Progenitor cell of endocrine pancreas (in vitro differentiated cells): Measurements from ENCODE around the gene SHISAL1. TPM values are rescaled to one million over a fixed set of nuclear protein-coding genes. Genes with fewer than 3 reads are reported as not detected.
A peak's percentile ranks its signal among the peaks of the same experiment; 100 is the strongest.

Source experiments
- DNase-seq: peaks from one replicate; pipeline ENCODE4 v3.0.0; 2021; ENCODE audit warnings: low spot score; ENCODE audit not compliant: unreplicated experiment
- H3K27ac Mint-ChIP-seq: 2 replicates; pipeline ENCODE4 v1.8.0; 2021; ENCODE audit warnings: mild to moderate bottlenecking, moderate library complexity, mixed read lengths
- H3K27me3 Mint-ChIP-seq: 2 replicates; pipeline ENCODE4 v1.8.0; 2021; ENCODE audit warnings: mixed read lengths
- H3K36me3 Mint-ChIP-seq: 2 replicates; pipeline ENCODE4 v1.8.0; 2022; ENCODE audit warnings: mixed read lengths; ENCODE audit not compliant: insufficient read depth
- H3K4me1 Mint-ChIP-seq: 2 replicates; pipeline ENCODE4 v1.8.0; 2021; ENCODE audit warnings: low read depth, mixed read lengths
- H3K4me3 Mint-ChIP-seq: 2 replicates; pipeline ENCODE4 v1.8.0; 2021; ENCODE audit warnings: low read depth, mild to moderate bottlenecking, moderate library complexity, mixed read lengths
- H3K9me3 Mint-ChIP-seq: 2 replicates; pipeline ENCODE4 v1.8.0; 2021; ENCODE audit warnings: low read depth, mixed read lengths
- CTCF ChIP-seq: fragments of 200-600 bp; sonication (generic); IDR thresholded peaks from one replicate; pipeline ENCODE4 v1.5.0; 2021; ENCODE audit warnings: antibody characterized with exemption, mild to moderate bottlenecking; ENCODE audit not compliant: unreplicated experiment
- total RNA-seq: library from RNA; stranded (reverse); gene quantifications from 2 replicates; pipeline ENCODE4 v1.2.1, GENCODE V29; 2021

Gene SHISAL1
- total RNA-seq, 1 donor from 2014 or later: 0.46 TPM

GRCh38 chr22:44293034-44293433 lies 19.7 kb downstream of the SHISAL1 start:
- Mint-ChIP-seq H3K27ac (no peak overlapping the region), H3K4me1 (peaks cover 1% of the 10 kb centered on the region), H3K36me3 (peaks cover 2% of the 10 kb centered on the region), H3K27me3 (peaks cover 12% of the 10 kb centered on the region), H3K4me3 (no peak overlapping the region), H3K9me3 (peaks cover 14% of the 10 kb centered on the region)
- TF ChIP-seq CTCF: no peak
- DNase-seq: no peak

GRCh38 chr22:44292521-44292920 lies 20.2 kb downstream of the SHISAL1 start:
- H3K4me1 Mint-ChIP-seq: peaks cover 1% of the 10 kb centered on the region
- H3K27ac Mint-ChIP-seq: no peak overlapping the region
- H3K9me3 Mint-ChIP-seq: peaks cover 14% of the 10 kb centered on the region
- H3K4me3 Mint-ChIP-seq: no peak overlapping the region
- TF ChIP-seq CTCF: no peak
- DNase-seq: no peak
- peaks cover 2% of the 10 kb centered on the region for H3K36me3 Mint-ChIP-seq
- H3K27me3 Mint-ChIP-seq: peaks cover 12% of the 10 kb centered on the region

- Mint-ChIP-seq H3K9me3 (peaks cover 14% of the 10 kb centered on the region), H3K36me3 (peaks cover 2% of the 10 kb centered on the region), H3K4me1 (peaks cover 1% of the 10 kb centered on the region), H3K27ac (peak overlapping the region; percentile 78), H3K27me3 (peaks cover 12% of the 10 kb centered on the region), H3K4me3 (no peak overlapping the region)
- DNase-seq: no peak
- no peak for TF ChIP-seq CTCF
These were observed 20.9 kb downstream of the SHISAL1 start for GRCh38 chr22:44291674-44292360.

GRCh38 chr22:44291265-44291664 lies 21.5 kb downstream of the SHISAL1 start:
- Mint-ChIP-seq H3K27me3 (peaks cover 12% of the 10 kb centered on the region), H3K4me3 (no peak overlapping the region), H3K36me3 (peaks cover 2% of the 10 kb centered on the region), H3K4me1 (peaks cover 1% of the 10 kb centered on the region), H3K9me3 (peaks cover 14% of the 10 kb centered on the region), H3K27ac (no peak overlapping the region)
- no peak for TF ChIP-seq CTCF
- DNase-seq: no peak

GRCh38 chr22:44289414-44290171 lies 23.2 kb downstream of the SHISAL1 start:
- Mint-ChIP-seq H3K36me3 (peaks cover 2% of the 10 kb centered on the region), H3K27ac (no peak overlapping the region), H3K9me3 (peaks cover 8% of the 10 kb centered on the region), H3K4me1 (peaks cover 1% of the 10 kb centered on the region), H3K4me3 (no peak overlapping the region), H3K27me3 (peaks cover 17% of the 10 kb centered on the region)
- no peak for TF ChIP-seq CTCF
- DNase-seq: no peak
